NCI-H1092 treated with DMSO at 0.1 percent for 48 hours (cell line): ENCODE results near the gene ZW10.

Source experiments
- DNase-seq: peaks from one replicate; lab custom pipeline; 2025; lab: John Stamatoyannopoulos, UW

The ZW10 gene

DNA sequence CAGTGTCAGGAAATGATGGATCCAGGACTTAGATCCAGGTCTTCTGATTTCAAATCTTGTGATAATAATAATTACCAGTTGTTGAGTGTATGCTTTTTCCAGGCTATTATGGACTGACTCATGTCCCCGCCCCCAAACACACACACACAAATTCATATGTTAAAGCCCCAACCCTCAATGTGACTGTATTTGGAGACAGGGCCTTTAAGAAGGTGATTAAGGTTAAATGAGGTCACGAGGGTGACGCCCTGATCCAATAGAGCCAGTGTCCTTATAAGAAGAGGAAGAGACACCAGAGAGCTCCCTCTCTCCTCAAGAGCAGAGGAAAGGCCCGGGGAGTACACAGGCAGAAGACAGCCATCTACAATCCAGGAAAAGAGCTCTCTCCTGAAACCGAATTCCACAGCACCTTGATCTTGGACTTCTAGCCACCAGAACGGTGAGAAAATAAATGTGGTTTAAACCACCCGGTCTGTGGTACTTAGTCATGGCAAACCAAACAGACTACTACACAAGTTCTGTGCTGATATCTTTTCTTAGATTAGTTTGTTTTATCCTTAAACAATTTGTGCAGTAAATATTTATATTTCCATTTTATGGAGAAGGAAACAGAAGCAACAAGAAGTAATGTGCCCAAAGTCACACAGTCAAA, 75.6 kb downstream of the ZW10 start:
- DNase-seq = no peak

GRCh38 chr11:113697111-113697510, 76.4 kb downstream of the ZW10 start:
- DNase-seq = no peak

DNA sequence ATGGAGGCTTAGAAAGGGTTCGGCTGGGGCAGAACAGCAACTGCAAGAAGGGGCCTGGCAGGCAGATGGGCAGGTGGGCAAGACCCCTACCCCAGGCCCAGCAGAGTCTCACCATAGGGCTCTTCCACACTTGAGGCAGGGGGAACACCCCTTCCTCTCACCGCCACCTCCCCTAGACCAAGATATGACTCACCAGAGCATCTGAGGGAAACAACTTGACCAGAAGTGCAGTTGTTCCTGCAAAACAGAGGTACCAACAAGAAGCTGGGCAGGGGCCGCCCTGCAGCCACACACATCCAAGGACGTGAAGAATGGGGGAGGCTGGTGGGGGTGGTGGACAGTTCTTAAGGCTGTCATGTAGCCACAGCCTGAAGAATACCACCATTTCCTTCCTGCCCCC, 78.3 kb downstream of the ZW10 start:
- DNase-seq = no peak

- DNase-seq = no peak
Measured at GRCh38 chr11:113694390-113694789, 79.1 kb downstream of the ZW10 start.

DNA sequence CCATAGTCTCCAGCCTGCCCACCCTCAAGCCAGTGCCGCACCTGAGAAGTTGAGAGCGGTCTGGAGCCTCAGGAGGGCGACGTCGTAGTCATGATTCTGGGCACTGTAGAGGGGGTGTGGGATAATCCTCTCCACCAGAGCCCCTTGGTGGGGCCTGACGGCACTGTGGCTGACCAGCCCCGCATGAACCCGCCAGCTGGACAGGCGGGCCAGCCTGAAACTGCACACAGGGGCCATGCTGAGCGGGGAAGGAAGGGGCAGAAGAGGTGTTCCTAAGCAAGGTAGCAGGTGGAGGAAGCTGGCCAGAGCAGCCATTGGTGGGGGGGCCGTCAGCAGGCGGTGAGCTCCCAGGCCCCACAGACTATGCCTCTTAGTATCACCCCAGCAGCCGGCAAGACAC, 80.5 kb downstream of the ZW10 start:
- DNase-seq = no peak

DNA sequence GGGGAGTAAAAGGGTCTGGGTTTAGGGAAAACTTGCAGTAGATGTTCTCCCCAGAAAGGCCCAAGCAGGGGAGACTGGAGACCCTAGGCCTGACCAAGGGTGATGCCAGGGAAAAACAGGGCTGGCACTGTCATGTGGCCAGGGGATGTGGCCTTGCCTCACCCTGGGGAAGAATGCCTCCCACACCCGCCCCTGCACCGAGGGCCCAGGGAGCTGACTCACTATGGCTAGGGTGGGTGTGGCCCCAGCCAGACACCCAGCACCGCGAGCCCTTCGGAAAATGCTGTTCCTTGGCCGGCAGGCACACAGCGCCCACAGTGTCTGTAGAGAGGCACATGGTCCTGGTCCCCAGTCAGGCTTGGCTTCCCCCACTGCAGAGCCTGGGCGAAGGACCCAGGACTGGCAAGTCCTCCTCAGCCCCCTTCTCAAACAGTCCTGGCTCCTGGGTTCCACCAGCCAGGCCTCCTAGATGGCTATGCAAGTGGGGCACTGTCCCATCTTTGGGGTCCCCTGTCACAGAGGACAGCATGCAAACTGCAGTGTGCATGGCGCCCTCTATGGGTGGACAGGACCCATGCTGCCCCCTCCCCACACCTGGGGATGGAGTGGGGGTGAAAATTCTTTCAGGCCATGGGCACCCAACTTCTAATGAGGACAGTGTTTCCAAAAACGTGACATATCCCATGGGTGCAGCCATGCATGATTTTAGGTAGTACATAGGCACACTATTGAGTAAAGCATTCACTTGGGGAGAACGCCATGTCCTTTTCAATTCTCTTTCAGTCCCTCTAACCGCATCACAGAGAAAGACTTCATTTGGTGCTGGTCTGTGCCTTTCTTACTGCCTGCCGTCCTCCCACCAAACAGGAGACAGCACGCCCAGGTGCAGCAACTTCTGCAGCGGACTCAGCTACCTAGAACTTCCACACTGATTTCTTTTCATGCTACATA, 82.6 kb downstream of the ZW10 start:
- no peak for DNase-seq

GRCh38 chr11:113689768-113690618, 83.5 kb downstream of the ZW10 start:
- no peak for DNase-seq

GRCh38 chr11:113685654-113686359, 87.7 kb downstream of the ZW10 start:
- DNase-seq = no peak

GRCh38 chr11:113684496-113684895, 89.0 kb downstream of the ZW10 start:
- DNase-seq = no peak

DNA sequence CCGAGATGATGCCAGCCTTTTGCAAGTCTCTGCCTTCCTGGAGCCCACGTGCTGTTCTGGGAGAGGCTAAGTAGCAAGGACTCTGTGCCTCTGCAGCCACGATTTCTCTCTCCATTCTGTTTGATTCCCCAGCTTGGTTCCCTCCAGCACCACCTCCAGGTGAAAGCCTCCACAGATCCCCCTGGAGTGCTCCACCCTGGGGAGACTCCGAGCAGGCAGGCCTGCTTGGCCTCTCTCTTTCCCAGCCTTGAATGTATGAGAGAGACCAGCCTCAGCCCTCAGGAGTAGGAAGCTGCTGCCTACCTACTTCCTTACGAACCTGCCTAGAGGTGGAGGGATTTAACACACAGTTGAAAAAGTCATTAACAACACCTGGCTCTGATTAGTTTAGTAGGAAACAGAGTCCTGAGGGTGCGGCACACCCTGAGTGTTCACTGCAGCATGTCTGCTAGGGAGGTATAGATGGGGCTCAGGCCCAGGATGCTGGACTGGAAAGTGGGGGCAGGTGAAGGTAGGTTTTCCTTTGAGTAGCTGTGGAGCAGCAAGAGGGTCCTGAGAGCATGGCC, 89.9 kb downstream of the ZW10 start:
- no peak for DNase-seq
